C4-2B (cell line): ENCODE results near the gene DPP6.

Experiments
- ZFX ChIP-seq: fragments of 450-650 bp; IDR thresholded peaks from 2 replicates; pipeline ENCODE4 v1.6.1; 2017
- TF ChIP-seq, protein P1 (sequence below): fragments of 450-650 bp; conservative IDR thresholded peaks from 2 replicates; pipeline ENCODE4 v1.5.1; 2017; ENCODE audit warnings: mild to moderate bottlenecking

DNA sequence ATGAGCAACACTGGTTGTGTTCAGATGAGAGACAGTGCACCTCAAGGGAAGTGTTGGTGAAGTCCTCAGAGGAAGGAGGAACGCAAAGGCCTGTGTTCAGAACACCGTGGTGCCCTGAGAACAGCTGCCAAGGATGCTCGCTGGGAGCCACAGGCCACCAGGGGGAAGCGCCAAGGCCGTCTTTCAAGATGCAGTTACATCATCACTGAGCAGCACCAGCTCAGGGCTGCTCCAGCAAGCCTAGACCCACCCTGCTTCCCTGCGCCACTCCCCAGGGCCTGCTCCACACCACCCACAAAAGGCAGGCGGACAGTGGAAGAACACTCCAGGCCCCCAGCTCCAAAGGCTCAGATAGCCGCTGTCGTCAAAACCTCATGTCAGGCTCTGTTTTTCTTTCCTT is 378.8 kb downstream of the DPP6 start:
- TF ChIP-seq, protein P1, sequence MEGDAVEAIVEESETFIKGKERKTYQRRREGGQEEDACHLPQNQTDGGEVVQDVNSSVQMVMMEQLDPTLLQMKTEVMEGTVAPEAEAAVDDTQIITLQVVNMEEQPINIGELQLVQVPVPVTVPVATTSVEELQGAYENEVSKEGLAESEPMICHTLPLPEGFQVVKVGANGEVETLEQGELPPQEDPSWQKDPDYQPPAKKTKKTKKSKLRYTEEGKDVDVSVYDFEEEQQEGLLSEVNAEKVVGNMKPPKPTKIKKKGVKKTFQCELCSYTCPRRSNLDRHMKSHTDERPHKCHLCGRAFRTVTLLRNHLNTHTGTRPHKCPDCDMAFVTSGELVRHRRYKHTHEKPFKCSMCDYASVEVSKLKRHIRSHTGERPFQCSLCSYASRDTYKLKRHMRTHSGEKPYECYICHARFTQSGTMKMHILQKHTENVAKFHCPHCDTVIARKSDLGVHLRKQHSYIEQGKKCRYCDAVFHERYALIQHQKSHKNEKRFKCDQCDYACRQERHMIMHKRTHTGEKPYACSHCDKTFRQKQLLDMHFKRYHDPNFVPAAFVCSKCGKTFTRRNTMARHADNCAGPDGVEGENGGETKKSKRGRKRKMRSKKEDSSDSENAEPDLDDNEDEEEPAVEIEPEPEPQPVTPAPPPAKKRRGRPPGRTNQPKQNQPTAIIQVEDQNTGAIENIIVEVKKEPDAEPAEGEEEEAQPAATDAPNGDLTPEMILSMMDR = no peak
- no peak for TF ChIP-seq ZFX
